Measurements from ENCODE around the gene CCDC187. TPM values are rescaled to one million over a fixed set of nuclear protein-coding genes. Genes with fewer than 3 reads are reported as not detected.

Gene CCDC187
- total RNA-seq, 1 experiment from 2014 or later: not detected

DNA sequence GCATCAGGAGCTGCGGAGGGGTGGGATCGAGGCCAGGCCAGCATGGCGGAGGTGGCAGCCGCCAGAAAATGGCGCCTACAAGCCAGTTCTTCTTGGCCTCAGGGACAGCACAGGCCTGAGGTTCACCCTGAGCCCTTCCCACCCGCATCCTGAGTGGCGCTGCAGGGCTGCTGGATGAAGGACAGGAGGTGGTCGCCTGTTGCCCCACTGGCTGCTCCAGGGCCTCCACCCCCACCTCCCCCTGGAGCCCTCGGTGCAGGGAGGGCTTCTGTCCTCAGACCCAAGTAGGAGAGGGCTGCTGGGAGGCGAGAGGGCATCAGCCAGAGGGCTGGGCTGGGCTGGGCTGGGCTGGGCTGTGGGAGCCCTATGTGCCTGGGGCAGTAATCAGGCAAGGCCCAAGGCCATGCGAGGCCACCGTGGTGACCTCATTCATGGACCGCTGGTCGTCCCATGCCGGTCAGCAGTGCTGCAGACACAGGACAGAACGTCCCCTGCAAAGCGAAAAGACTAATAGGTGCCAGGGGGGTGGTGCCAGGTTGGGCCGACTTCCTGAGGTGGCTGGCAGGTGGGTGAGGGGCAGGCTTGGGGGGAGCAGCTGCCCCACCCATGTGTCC lies 37.3 kb upstream of the CCDC187 start:
- H3K4me1 ChIP-seq (ENCODE audit: insufficient read depth, low read length, poor library complexity, severe bottlenecking): peaks cover 12% of the 10 kb centered on the region
- intact Hi-C loops (cut with micrococcal nuclease; ENCODE audit: unreplicated experiment): no loop called here
- peaks cover 7% of the 10 kb centered on the region for H3K36me3 ChIP-seq (ENCODE audit: insufficient read depth, low read length, poor library complexity, severe bottlenecking)
- no TSS peak for BruUV-seq (replicated peaks)
- TF ChIP-seq EZH2 (IDR thresholded peaks at IDR 0.05; ENCODE audit: borderline replicate concordance, low read depth, low read length, poor library complexity, severe bottlenecking): no peak
- no peak for TF ChIP-seq CTCF (conservative IDR thresholded peaks at IDR 0.05; ENCODE audit: low read depth, low read length)
- DNase-seq (ENCODE audit: low spot score): no peak
- H3K27me3 ChIP-seq (replicated peaks; ENCODE audit: insufficient read depth, low read depth, low read length, poor library complexity): no peaks in the 10 kb centered on the region
- no peak overlapping the region for H3K27ac ChIP-seq (ENCODE audit: low read depth, low read length, poor library complexity, severe bottlenecking)
- H3K4me3 ChIP-seq (ENCODE audit: low read depth, low read length, poor library complexity, severe bottlenecking): no peak overlapping the region
- ChIA-PET CTCF (no interaction called here), POLR2A (ENCODE audit: low non-redundant PET) (no interaction called here)
- no peaks in the 10 kb centered on the region for H3K9me3 ChIP-seq (ENCODE audit: low read depth, low read length, poor library complexity, severe bottlenecking)

- Histone ChIP-seq H3K27ac (ENCODE audit: low read depth, low read length, poor library complexity, severe bottlenecking) (no peak overlapping the region), H3K36me3 (ENCODE audit: insufficient read depth, low read length, poor library complexity, severe bottlenecking) (peaks cover 7% of the 10 kb centered on the region), H3K4me3 (ENCODE audit: low read depth, low read length, poor library complexity, severe bottlenecking) (no peak overlapping the region), H3K9me3 (ENCODE audit: low read depth, low read length, poor library complexity, severe bottlenecking) (no peaks in the 10 kb centered on the region), H3K27me3 (replicated peaks; ENCODE audit: insufficient read depth, low read depth, low read length, poor library complexity) (no peaks in the 10 kb centered on the region), H3K4me1 (ENCODE audit: insufficient read depth, low read length, poor library complexity, severe bottlenecking) (peaks cover 12% of the 10 kb centered on the region)
- TF ChIP-seq CTCF (conservative IDR thresholded peaks at IDR 0.05; ENCODE audit: low read depth, low read length) (no peak), EZH2 (IDR thresholded peaks at IDR 0.05; ENCODE audit: borderline replicate concordance, low read depth, low read length, poor library complexity, severe bottlenecking) (no peak)
- ChIA-PET POLR2A (ENCODE audit: low non-redundant PET) (no interaction called here), CTCF (no interaction called here)
- no peak for DNase-seq (ENCODE audit: low spot score)
- intact Hi-C loops (cut with micrococcal nuclease; ENCODE audit: unreplicated experiment): no loop called here
- no TSS peak for BruUV-seq (replicated peaks)
Measured at GRCh38 chr9:136340356-136341041, 36.6 kb upstream of the CCDC187 start.

- Histone ChIP-seq H3K27me3 (replicated peaks; ENCODE audit: insufficient read depth, low read depth, low read length, poor library complexity) (no peaks in the 10 kb centered on the region), H3K9me3 (ENCODE audit: low read depth, low read length, poor library complexity, severe bottlenecking) (no peaks in the 10 kb centered on the region), H3K27ac (ENCODE audit: low read depth, low read length, poor library complexity, severe bottlenecking) (no peak overlapping the region), H3K36me3 (ENCODE audit: insufficient read depth, low read length, poor library complexity, severe bottlenecking) (peaks cover 7% of the 10 kb centered on the region), H3K4me1 (ENCODE audit: insufficient read depth, low read length, poor library complexity, severe bottlenecking) (peaks cover 12% of the 10 kb centered on the region), H3K4me3 (ENCODE audit: low read depth, low read length, poor library complexity, severe bottlenecking) (no peak overlapping the region)
- no TSS peak for BruUV-seq (replicated peaks)
- TF ChIP-seq EZH2 (IDR thresholded peaks at IDR 0.05; ENCODE audit: borderline replicate concordance, low read depth, low read length, poor library complexity, severe bottlenecking) (no peak), CTCF (conservative IDR thresholded peaks at IDR 0.05; ENCODE audit: low read depth, low read length) (no peak)
- POLR2A ChIA-PET (ENCODE audit: low non-redundant PET): no interaction called here
- intact Hi-C loops (cut with micrococcal nuclease; ENCODE audit: unreplicated experiment): no loop called here
- no peak for DNase-seq (ENCODE audit: low spot score)
- CTCF ChIA-PET: no interaction called here
Measured at GRCh38 chr9:136339958-136340310, 36.0 kb upstream of the CCDC187 start.
